ENCODE results near the gene CTSE. TPM values are rescaled to one million over a fixed set of nuclear protein-coding genes. Genes with fewer than 3 reads are reported as not detected.
A peak's percentile ranks its signal among the peaks of the same experiment; 100 is the strongest.

CTSE gene
- total and polyA plus RNA-seq, 2 donors (not counting 1 experiment from before 2014, with no cell fraction given): not detected

DNA sequence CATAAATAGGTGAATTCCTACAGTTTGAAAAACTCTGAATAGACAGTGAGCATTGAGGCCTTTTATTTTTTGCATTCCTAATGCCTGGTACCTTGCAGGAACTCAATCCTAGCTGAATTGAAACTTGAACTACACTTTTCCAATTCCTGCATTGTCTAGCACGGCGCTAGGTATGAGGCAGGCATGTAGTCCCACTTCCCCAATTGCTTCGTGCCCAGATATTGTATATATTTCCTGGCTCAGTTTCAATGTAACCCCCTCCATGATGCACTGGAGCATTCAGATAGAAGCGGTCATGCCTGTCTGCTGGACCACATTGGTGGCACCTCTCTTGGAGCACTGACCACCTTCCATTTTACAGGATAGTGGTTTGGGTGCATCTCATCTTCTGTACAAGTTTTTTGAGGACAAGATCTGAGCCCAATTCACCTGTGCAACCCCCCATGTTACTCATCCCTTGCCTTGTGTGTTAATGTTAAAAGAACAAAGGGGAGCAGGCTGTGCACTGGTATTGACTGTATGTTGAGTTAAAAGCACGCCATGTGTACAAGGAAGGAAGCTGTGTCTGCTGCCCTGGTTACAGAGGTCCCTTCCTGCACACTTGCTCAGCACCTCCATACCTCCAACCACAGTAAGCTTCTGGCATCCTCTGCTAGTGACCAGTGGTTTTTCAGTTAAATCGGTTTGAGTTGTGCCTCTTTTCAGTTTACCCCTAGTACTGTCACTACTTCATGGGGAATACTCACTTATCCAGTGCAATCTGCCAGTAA is 10.5 kb downstream of the CTSE start:
- Histone ChIP-seq H3K27me3 (replicated peaks in 1 of 4; ENCODE audit: control extremely low read depth in 1 of 4, control insufficient read depth in 3 of 4, insufficient read depth in 4 of 4, low read length in 3 of 4) (no peaks in the 10 kb centered on the region), H3K36me3 (replicated peaks in 1 of 2; ENCODE audit: control extremely low read depth in 1 of 2, control insufficient read depth in 1 of 2, extremely low read depth in 1 of 2, insufficient read depth in 2 of 2, low read length in 1 of 2) (no peaks in the 10 kb centered on the region), H3K9ac (ENCODE audit: low read length) (peak overlapping the region; percentile 56), H4K20me1 (ENCODE audit: control insufficient read depth, insufficient read depth, low read length, poor library complexity, severe bottlenecking) (no peaks in the 10 kb centered on the region), H3K4me2 (replicated peaks; ENCODE audit: low read depth, low read length, poor library complexity, severe bottlenecking) (peak overlapping the region; percentile 75), H3K79me2 (ENCODE audit: control insufficient read depth, insufficient read depth, low read length) (no peaks in the 10 kb centered on the region), H3K4me3 (ENCODE audit: control extremely low read depth in 1 of 5, extremely low read depth in 1 of 5, insufficient read depth in 1 of 5, low read depth in 2 of 5, low read length in 4 of 5) (peak overlapping the region in 1 of 5 experiments; percentile 10), H3K4me1 (ENCODE audit: control insufficient read depth in 2 of 2, insufficient read depth in 2 of 2, low read length in 2 of 2) (peaks cover 21 to 24% of the 10 kb centered on the region in 2 donors), H2AFZ (ENCODE audit: insufficient read depth, low read depth, low read length, poor library complexity, severe bottlenecking) (no peak overlapping the region), H3K27ac (ENCODE audit: low read length in 2 of 2) (peak overlapping the region in 1 of 2 donors; percentile 87), H3K9me3 (ENCODE audit: control extremely low read depth in 1 of 3, control insufficient read depth in 2 of 3, insufficient read depth in 1 of 3, low read length in 2 of 3) (no peaks in the 10 kb centered on the region)
- peak overlapping the region; percentile 81 for H3K4me3 Mint-ChIP-seq
- POLR2A ChIA-PET: no interaction called here
- 27% methylated on average over 5 of the region's 6 CpGs for WGBS (ENCODE audit: insufficient coverage)
- H3K27me3 Mint-ChIP-seq: no peaks in the 10 kb centered on the region
- no peaks in the 10 kb centered on the region for H3K9me3 Mint-ChIP-seq (ENCODE audit: insufficient read depth)
- ATAC-seq (ENCODE audit: low read depth): no peak
- TF ChIP-seq, protein P1, sequence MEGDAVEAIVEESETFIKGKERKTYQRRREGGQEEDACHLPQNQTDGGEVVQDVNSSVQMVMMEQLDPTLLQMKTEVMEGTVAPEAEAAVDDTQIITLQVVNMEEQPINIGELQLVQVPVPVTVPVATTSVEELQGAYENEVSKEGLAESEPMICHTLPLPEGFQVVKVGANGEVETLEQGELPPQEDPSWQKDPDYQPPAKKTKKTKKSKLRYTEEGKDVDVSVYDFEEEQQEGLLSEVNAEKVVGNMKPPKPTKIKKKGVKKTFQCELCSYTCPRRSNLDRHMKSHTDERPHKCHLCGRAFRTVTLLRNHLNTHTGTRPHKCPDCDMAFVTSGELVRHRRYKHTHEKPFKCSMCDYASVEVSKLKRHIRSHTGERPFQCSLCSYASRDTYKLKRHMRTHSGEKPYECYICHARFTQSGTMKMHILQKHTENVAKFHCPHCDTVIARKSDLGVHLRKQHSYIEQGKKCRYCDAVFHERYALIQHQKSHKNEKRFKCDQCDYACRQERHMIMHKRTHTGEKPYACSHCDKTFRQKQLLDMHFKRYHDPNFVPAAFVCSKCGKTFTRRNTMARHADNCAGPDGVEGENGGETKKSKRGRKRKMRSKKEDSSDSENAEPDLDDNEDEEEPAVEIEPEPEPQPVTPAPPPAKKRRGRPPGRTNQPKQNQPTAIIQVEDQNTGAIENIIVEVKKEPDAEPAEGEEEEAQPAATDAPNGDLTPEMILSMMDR (IDR thresholded peaks at IDR 0.05): no peak
- TF ChIP-seq EZH2 (IDR thresholded peaks at IDR 0.05; ENCODE audit: borderline replicate concordance, insufficient read depth, low read depth, low read length, poor library complexity, severe bottlenecking): no peak
- intact Hi-C loops (cut with micrococcal nuclease): loop anchor here (2.0 kb wide), 1 partner anchor 22 kb away; no protein-coding TSS in a partner anchor
- peaks cover 32% of the 10 kb centered on the region for H3K4me1 Mint-ChIP-seq
- peak; percentile 34 for DNase-seq
- CTCF ChIA-PET: interaction anchor here (0.6 to 1.8 kb wide), 9 partner anchors 17 to 302 kb away, joined by 3 to 7 read pairs (median 3); no protein-coding TSS in a partner anchor
- H3K27ac Mint-ChIP-seq: peak overlapping the region; percentile 95

Measured in B cell (primary cell).